HG03354 (cell line): ENCODE data around the gene LIMS1.
A peak's percentile ranks its signal among the peaks of the same experiment; 100 is the strongest.
"Not testable (repeated sequence)": the region's sequence is repeated elsewhere in the genome, so short reads cannot be mapped to it uniquely, and the experiment has no call there.

Experiments used
- ATAC-seq: cut with Tn5 transposase; IDR thresholded peaks from one replicate; pipeline ENCODE4 v1.9.1; 2021; ENCODE audit warnings: mild to moderate bottlenecking; ENCODE audit not compliant: unreplicated experiment, poor library complexity, severe bottlenecking

The LIMS1 gene

GRCh38 chr2:108583903-108584520 lies 49.7 kb downstream of the LIMS1 start:
- peak; percentile 82 for ATAC-seq

DNA sequence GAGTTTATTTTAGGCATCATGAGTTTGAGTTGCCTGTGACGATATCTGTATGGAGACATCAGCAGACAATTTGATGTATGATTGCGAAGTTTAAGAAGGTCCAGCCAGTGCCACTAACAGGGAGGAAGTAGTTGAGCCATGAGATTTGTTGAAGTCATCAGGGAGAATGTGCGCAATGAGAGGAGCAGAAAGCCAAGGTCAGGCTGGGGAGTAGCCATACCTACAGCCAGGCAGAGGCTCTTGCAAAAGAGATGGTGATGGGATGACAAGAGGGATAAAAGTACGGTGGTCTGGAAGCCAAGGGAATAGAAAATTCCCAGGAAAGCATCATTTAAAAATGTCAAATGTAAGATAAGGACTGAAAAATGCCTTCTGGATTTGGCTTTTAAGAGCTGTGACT lies 51.2 kb downstream of the LIMS1 start:
- ATAC-seq, result no peak

DNA sequence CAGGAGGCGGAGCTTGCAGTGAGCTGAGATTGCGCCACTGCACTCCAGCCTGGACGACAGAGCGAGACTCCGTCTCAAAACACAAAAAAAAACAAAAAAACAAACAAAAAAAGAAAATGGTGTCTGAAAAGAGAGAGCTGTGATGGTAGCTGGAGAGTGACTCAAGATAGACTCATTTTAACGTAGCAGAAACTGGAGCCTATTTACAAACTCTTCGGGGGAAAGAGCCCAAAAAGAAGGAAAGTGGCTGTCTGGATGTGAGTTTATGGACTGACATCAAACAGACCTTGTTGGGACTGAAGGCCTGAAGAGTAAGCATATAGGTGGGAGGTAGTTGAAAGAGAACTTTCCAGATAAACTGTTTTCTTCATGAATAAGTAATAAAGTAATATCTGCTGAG lies 51.8 kb downstream of the LIMS1 start:
- ATAC-seq, result no peak

DNA sequence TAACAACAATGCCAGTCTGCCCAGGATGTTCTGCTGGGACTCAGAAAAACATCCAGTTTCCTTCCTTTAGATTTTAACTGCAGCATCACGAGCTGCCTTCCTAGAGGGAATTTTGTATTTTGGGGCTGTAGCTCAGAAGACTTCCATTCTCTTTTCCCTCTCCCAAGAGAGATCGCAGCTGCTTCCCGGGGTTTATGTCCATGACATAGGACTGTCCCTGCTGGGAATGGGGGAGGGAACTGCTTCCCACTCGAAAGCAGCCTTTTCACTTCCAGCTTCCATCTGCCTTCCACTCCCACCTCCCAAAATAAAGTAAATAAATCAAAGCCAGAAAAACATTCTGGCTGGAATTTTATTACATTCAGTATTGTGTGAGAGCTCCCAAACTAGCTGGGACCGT lies 52.4 kb downstream of the LIMS1 start:
- ATAC-seq, result no peak

DNA sequence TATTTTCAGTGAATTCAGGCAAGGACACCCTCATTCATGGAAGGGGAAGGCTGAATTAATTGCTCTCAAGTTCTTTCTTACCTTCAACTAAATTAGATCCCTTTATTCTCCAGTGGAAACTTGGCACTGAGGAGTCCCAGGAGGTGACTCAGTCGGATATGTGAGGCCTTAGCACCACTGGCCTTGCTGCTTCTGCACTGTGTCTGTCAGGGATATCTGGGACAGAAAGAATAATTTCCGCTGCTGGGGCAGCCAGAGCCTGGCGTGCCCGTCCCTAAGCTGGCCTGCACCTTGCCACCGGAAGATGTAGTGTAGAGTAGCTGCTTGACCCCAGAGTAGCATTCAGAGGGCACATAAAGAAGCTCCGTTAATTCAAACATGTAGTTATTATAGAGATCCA lies 53.4 kb downstream of the LIMS1 start:
- no peak for ATAC-seq

DNA sequence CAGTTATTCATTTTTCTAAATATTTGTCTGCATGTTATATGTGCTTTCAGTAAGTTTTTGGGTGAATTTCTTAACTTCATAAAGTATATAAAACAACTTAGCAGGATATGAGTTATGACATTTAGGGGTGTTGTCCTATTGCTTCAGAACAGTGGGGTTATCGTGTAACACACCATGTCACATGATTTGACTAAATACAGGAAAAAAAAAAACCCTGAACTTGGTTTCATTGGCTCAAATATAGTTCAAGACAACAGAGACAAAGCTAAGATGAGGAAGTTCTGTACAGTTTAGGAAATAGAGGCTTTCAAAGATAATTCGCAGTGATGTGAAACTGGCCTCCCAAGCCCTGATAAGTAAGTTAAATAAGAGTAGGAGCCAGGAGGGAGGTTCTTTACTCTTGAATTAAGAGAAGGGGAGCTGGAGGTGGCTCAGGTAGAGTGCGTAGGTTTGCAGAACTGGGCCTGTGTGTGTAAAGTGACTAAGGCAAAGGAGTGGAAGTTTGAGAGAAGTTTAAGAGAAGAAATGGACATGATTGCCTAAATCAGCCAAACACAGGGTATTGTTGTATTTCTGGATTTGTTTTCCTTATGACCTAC lies 53.9 kb downstream of the LIMS1 start:
- no peak for ATAC-seq

DNA sequence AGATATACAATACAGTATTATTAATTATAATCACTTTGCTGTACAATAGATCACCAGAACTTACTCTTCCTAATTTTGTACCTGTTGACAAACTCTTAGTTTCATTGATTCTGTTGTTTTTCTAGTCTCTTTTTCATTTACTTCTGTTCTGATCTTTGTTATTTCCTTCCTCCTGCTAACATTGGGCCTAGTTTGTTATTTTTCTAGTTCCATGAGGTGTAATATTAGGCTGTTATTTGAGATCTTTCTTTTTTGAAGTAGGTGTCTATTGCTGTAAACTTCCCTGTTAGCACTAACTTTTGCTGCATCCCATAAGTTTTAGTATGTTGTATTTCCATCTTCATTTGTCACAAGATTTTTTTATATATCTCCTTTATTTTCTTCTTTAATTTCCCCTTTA lies 55.1 kb downstream of the LIMS1 start:
- no peak for ATAC-seq

DNA sequence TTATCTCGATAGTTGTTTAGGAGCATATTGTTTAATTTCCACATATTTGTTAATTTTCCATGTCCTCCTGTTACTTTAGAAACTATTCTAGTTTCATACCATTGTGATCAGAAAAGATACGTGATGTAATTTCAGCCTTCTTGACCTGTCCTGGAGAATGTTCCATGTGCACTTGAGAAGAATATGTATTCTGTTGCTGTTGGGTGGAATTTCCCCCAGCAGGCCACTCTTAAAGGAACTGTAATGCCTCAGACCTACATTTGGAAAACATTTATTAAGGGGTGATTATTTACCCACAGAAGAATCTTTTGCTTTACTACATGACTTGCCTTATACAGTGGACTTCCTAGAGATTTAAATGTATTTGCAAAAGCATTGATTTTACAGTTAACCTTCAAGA lies 55.5 kb downstream of the LIMS1 start:
- ATAC-seq, result no peak

DNA sequence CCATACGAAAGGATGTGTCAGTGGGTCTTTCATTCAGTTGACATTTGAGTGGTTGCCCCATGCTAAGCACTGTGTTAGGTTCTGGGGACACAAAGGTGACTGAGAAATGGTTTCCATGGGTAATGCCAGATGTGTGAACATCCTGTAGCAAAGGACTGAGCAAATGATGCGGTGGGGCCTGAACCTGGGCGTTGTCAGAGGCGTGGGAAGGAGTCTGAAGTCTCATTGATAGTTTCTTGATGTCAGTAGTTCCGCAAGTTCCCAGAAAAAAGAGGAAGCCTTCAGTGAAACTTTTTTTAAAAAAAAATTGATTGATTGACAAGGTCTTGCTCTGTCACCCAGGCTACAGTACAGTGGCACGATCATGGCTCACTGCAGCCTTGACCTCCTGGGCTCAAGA lies 56.9 kb downstream of the LIMS1 start:
- peak; percentile 57 for ATAC-seq

DNA sequence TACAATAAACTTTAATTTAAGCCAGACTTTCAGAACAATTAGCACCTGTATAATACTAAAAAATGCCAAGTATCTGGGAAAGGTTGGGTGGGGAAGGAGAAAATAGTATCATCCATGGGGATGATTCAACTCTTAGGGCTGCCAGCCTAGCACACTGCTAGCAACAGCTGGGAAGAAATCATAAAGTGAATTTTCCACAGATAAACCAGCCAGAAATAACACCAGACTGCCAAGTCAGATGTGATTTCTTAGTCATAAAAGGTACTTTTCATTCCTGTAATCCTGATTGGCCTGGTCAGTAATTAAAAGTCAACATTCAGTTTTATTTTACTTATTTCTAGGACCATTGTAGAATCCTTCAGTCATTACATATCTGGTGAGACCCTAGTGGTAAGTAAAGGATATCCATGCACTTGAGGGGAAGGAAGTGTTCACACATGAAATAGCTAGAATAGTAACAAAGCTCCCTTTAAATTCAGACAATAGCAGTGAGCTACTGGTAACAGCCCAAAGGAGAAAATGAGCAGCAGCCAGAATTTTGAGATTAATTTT lies 59.4 kb downstream of the LIMS1 start:
- ATAC-seq, result peak; percentile 4

DNA sequence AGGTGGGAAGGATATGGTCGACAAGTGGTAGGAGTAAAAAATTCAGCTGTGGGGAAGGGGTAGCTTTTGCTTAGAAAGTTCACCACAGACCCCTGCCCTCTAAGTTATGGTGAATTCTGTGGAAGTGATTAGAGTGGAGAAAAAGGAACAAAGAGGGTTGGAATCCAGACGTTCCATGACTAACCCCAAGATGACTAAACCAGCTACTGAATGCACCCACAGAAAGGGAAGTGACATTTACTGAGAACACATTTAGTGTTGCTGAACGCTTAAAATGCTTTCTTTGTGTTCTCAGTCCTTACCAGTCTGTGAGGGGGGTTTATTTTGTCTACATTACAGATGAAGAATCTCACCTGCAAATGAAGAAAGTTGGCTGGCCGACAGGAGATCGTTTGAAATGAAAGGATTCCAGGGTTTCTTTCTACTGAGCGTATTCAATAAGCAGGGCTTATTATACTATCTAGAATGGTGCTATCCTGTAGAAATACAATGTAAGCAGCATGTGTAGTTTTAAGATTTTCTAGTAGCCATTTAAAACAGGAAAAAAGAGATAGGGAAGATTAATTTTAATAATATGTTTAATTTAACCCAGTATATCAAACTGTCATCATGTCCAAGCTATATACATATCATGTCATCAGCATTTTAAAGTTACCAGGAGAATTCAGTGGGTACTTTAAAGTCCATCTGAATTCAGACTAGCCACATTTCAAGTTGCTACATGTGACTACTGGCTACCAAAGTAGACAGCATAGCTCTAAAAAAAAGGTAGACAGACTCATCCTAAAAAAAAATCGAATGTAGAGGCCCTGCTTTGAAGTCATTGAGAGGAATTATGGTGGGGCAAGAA lies 60.1 kb downstream of the LIMS1 start:
- ATAC-seq, result peak; percentile 89

DNA sequence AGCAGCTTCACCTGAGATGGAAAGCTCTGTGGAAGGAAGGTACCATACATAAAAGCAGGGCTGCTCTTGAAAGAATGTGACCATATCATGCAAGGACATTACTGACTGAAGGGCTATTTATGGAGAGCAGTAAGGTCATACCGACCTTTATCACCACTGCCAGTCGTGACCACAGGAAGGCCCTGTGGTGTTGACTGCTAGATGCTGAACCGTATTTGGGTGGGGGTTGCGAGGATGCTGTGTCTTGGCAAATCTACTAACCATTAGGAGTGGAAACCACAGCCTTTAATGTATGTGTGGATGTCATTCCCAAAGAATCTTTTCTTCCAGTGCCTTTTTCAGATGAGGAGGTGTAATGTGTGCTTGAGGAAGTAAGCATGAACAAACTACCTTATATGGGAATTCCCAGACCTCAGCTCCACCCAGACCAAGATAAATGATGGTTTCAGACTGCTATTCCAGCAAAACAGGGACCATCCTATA lies 60.8 kb downstream of the LIMS1 start:
- peak; percentile 58 for ATAC-seq

- ATAC-seq, result not testable (repeated sequence)
Observed at GRCh38 chr2:108595771-108596170, 61.5 kb downstream of the LIMS1 start.

- not testable (repeated sequence) for ATAC-seq
Observed at GRCh38 chr2:108597105-108597744, 63.0 kb downstream of the LIMS1 start.

DNA sequence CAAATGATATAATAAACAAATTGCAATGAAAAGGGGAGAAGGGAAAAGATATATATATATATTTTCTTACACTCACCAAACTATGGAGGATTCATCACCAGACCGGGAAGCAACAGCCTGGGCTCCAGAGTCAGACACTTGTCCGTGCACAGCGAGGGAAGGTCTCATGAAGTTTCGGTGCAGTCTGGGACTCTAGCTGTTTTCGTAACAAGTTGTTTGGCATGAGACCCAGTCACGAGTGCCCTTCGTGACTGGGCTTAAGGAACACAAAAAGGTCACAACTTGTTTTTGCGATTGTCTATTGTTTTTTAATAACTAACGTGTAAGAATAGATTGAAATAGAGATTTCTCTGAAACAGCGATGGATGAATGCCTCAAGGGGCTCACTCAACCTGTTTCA lies 66.9 kb downstream of the LIMS1 start:
- ATAC-seq, result not testable (repeated sequence)

DNA sequence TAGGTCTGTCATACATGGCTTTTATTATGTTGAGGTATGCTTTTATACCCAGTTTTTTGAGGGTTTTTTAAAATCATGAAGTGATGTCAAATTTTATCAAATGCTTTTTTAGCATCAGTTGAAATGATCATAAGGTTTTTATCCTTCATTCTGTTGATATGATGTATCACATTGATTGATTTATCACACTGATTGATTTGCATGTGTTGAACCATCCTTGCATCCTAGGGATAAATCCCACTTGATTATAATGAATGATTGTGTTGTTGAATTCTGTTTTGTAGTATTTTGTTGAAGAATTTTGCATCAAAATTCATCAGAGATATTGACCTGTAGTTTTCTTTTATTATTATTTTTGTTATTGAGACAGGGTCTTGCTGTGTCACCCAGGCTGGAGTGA lies 68.2 kb downstream of the LIMS1 start:
- ATAC-seq, result no peak

- no peak for ATAC-seq
Observed at GRCh38 chr2:108604196-108604595, 69.9 kb downstream of the LIMS1 start.

GRCh38 chr2:108605947-108606346 lies 71.7 kb downstream of the LIMS1 start:
- ATAC-seq, result peak; percentile 57

GRCh38 chr2:108607706-108608301 lies 73.5 kb downstream of the LIMS1 start:
- no peak for ATAC-seq

DNA sequence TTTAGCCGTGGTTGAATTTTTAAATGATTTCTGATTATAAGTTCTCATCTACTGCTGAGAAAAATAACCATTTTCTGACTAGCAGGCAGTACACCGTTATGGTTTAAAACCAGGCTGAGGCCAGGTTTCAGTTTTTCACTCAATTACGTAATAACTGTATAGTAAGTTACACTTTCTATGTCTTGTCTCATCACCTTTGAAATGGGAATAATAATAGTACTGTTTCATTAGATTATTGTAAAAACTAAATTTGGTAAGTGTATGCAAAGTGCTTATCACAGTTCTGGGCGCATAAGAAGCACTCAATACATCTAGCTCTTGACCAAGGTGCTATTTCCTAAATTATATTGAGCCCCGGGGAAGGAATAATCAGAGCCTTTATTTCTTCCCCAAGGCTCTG lies 76.8 kb downstream of the LIMS1 start:
- peak; percentile 10 for ATAC-seq
